ENCODE data around the gene PROC. TPM values are rescaled to one million over a fixed set of nuclear protein-coding genes. Genes with fewer than 3 reads are reported as not detected.

Gene PROC
- total RNA-seq, 1 donor from 2014 or later = not detected

- Mint-ChIP-seq H3K9me3 (ENCODE audit: unreplicated experiment) (no peaks in the 10 kb centered on the region), H3K36me3 (ENCODE audit: low read depth, unreplicated experiment) (peaks cover 5% of the 10 kb centered on the region), H3K4me3 (ENCODE audit: unreplicated experiment) (peak overlapping the region; percentile 86), H3K27ac (ENCODE audit: unreplicated experiment) (peak overlapping the region; percentile 70), H3K4me1 (ENCODE audit: unreplicated experiment) (peaks cover 22% of the 10 kb centered on the region), H3K27me3 (ENCODE audit: unreplicated experiment) (peaks cover 7% of the 10 kb centered on the region)
- TF ChIP-seq, protein P1, sequence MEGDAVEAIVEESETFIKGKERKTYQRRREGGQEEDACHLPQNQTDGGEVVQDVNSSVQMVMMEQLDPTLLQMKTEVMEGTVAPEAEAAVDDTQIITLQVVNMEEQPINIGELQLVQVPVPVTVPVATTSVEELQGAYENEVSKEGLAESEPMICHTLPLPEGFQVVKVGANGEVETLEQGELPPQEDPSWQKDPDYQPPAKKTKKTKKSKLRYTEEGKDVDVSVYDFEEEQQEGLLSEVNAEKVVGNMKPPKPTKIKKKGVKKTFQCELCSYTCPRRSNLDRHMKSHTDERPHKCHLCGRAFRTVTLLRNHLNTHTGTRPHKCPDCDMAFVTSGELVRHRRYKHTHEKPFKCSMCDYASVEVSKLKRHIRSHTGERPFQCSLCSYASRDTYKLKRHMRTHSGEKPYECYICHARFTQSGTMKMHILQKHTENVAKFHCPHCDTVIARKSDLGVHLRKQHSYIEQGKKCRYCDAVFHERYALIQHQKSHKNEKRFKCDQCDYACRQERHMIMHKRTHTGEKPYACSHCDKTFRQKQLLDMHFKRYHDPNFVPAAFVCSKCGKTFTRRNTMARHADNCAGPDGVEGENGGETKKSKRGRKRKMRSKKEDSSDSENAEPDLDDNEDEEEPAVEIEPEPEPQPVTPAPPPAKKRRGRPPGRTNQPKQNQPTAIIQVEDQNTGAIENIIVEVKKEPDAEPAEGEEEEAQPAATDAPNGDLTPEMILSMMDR (IDR thresholded peaks at IDR 0.05; ENCODE audit: unreplicated experiment) = no peak
- no peak for DNase-seq (ENCODE audit: low spot score)
Measured at GRCh38 chr2:127388423-127389164, 29.6 kb upstream of the PROC start.

DNA sequence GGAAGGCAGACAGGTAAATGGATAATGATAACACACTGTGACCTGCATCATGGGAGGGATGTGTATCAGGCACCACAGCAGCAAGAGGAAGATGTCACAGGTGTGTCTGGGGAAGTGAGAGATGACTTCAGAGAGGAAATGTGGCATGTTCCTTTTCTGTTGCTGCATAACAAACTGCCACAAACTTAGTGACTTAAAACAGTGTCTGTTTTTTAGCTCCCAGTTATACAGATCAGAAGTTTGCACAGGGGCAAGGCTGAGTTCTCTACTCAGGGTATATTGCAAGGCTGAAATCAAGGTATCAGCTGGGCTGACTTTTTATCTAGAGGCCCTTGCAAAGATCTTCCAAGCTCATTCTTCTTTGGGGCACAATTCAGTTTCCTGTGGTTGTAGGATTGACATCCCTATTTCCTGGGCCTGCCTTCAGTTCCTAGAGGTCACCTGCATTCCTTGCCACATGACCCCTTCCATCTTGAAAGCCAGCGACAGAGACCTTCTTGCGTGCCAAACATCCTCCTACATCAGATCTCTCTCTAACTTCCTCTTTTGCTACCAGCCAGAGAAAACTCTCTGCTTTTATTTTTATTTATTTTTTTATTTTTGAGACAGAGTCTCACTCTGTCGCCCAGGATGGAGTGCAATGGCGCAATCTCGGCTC is 28.3 kb upstream of the PROC start:
- no peak for DNase-seq (ENCODE audit: low spot score)
- Mint-ChIP-seq H3K9me3 (ENCODE audit: unreplicated experiment) (no peaks in the 10 kb centered on the region), H3K4me1 (ENCODE audit: unreplicated experiment) (peaks cover 22% of the 10 kb centered on the region), H3K4me3 (ENCODE audit: unreplicated experiment) (no peak overlapping the region), H3K36me3 (ENCODE audit: low read depth, unreplicated experiment) (peaks cover 5% of the 10 kb centered on the region), H3K27ac (ENCODE audit: unreplicated experiment) (no peak overlapping the region), H3K27me3 (ENCODE audit: unreplicated experiment) (peaks cover 9% of the 10 kb centered on the region)
- TF ChIP-seq, protein P1 (IDR thresholded peaks at IDR 0.05; ENCODE audit: unreplicated experiment) = no peak

- no peak overlapping the region for H3K4me3 Mint-ChIP-seq (ENCODE audit: unreplicated experiment)
- H3K27me3 Mint-ChIP-seq (ENCODE audit: unreplicated experiment) = peaks cover 6% of the 10 kb centered on the region
- TF ChIP-seq, protein P1 (IDR thresholded peaks at IDR 0.05; ENCODE audit: unreplicated experiment) = no peak
- H3K9me3 Mint-ChIP-seq (ENCODE audit: unreplicated experiment) = no peaks in the 10 kb centered on the region
- no peak overlapping the region for H3K27ac Mint-ChIP-seq (ENCODE audit: unreplicated experiment)
- H3K4me1 Mint-ChIP-seq (ENCODE audit: unreplicated experiment) = peaks cover 14% of the 10 kb centered on the region
- H3K36me3 Mint-ChIP-seq (ENCODE audit: low read depth, unreplicated experiment) = no peaks in the 10 kb centered on the region
- DNase-seq (ENCODE audit: low spot score) = no peak
Measured at GRCh38 chr2:127392133-127392827, 25.9 kb upstream of the PROC start.

DNA sequence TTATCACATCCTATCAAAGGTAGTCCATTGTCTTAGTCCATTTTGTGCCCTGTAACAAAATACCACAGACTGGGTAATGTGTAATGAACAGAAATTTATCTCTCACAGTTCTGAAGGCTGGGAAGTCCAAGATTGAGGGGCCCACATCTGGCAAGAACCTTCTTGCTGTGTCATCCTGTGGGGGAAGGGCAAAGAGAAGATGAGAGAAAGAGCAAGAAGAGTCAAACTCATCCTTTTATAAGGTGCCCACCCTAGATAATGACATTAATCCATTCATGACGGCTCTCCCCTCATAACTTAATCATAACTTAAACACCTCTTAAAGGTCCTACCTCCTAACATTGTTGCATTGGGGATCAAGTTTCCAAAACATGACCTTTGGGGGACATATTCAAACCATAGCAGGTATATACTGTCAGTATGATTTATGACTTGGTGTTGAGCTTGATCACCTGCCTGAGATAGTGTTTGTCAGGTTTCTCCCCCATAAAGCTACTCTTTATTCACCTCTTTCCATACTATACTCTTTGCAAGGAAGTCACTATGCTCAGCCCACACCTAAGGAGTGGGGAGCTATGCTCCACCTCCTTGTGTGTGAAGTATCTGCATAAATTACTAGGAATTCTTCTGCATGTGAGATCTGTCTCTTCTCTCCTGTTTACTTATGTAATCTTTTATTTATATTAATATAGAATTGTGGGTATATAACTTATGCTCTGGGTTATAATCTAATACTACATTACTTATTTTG is 25.2 kb upstream of the PROC start:
- no peaks in the 10 kb centered on the region for H3K36me3 Mint-ChIP-seq (ENCODE audit: low read depth, unreplicated experiment)
- DNase-seq (ENCODE audit: low spot score) = no peak
- peaks cover 6% of the 10 kb centered on the region for H3K27me3 Mint-ChIP-seq (ENCODE audit: unreplicated experiment)
- no peaks in the 10 kb centered on the region for H3K9me3 Mint-ChIP-seq (ENCODE audit: unreplicated experiment)
- TF ChIP-seq, protein P1 (IDR thresholded peaks at IDR 0.05; ENCODE audit: unreplicated experiment) = no peak
- no peak overlapping the region for H3K4me3 Mint-ChIP-seq (ENCODE audit: unreplicated experiment)
- no peak overlapping the region for H3K27ac Mint-ChIP-seq (ENCODE audit: unreplicated experiment)
- peaks cover 14% of the 10 kb centered on the region for H3K4me1 Mint-ChIP-seq (ENCODE audit: unreplicated experiment)
